ENCODE results near the gene FOXL1.

FOXL1 gene

GRCh38 chr16:86568677-86569623 is 9.4 kb upstream of the FOXL1 start:
- DNase-seq (ENCODE audit: low read depth) = no peak

DNA sequence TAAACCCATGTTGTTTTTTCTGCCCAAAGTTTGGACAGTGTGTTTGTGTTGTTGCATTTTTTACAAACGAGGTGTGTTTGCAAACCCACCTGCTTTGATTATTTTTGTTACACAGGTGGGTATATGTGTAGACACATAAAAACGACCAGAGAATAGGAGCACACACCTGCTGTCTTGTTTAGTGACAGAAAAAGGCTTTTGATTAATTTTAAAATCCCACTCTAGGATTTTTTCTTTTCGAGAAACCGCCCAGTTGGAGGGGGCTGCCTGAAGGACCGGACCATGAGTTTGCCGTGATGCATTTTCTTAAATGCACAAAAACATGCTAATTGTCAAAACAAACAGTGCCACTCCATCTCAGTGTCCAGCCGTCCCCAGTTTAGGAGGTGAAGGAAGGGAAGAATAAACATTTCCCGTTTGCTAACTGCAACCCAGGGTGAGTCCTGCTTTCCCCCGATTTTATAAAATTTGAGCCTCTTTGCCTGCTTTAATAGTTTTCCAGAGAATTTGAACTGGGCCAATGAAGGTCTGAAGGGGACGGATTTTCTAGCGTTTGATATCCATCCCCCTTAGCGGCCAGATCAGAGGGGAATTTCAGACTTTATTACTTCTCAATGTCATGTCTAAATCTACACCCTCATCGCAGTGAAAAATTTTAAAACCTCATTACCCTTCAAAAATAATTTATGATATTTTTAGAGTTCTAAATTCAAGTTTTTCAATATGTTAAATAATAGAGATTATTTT is 8.5 kb upstream of the FOXL1 start:
- DNase-seq (ENCODE audit: low read depth) = no peak

GRCh38 chr16:86570558-86571529 is 7.5 kb upstream of the FOXL1 start:
- DNase-seq (ENCODE audit: low read depth) = no peak

DNA sequence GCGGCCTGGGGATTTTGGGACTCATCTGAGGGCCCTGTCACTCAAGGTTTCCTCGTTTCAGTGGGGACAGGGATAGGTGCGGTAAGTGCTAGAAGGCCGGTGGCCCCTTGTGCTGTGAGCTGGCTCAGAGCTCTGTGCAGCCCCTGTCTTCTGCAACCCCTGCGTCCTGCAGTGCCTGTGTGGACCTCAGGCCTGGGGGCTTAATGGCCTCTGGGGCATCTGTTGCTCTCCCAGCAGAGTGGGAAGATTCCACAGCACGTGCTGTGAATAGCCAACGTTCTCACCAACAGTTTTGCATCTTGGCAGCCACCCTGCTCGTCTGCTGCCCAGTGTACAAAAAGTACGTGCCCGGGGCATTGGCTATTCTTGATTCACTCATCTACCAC is 6.8 kb upstream of the FOXL1 start:
- DNase-seq (ENCODE audit: low read depth) = no peak

DNA sequence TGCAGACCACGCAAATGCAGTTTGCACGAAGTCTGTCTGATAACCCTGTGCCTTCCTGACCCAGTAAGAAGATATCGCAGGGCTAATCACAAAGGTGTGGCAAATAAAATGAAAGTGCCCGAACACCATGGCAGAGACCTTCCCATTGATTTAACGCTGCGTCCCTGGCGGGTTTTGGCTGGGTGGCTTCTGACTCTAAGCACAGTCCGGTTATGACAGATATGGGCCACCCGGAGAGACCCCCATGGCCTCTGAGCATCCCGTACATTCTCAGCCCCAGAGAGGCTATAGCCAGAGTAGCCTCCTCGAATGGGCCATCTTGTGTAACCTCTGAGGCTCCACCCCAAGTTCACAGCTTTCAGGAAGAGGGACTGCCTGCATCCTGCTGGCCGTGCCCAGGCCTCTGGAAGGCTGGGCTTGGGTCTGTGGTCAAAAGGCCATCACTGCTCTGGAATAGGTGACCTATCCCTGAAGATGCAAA is 6.3 kb upstream of the FOXL1 start:
- DNase-seq (ENCODE audit: low read depth) = no peak

DNA sequence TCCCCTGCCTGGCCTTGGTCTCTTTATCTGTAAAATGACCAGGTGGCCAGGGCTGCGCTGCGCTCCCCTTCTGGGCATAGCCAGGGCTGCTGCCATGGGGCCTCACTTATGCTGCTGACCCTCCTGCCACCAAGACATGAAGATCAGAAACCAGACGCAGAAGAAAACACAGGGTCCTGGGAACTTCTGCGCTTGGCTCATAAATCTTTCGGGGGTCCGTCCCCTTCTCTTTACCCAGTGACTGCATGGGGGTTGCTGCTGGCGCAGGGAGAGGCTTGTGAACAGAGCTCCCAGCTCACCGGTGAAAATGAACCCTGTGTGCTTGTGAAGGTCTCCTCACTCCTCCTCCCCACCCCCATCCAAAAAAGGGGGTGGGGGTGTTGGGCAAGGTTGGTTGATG is 5.7 kb upstream of the FOXL1 start:
- no peak for DNase-seq (ENCODE audit: low read depth)

DNA sequence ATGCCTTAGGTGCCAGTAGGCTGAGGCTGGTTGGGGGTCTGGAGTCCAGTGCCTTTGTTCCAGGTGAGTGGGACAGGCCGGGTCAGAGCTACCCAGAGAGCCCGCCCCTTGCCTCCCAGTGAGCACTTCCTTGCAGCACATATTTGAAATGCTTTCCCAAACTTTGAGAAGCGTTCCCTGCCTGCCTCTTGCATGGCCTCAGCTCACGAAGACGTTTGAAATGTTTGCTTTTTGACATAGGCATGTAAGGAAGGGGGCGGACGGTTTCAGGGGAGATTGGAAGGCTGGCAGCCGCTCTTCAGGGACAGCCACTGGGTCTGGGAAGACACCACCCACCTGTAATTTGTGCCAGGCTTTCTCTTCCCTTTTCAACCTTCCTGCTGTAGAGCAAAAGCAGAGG is 5.1 kb upstream of the FOXL1 start:
- no peak for DNase-seq (ENCODE audit: low read depth)

DNA sequence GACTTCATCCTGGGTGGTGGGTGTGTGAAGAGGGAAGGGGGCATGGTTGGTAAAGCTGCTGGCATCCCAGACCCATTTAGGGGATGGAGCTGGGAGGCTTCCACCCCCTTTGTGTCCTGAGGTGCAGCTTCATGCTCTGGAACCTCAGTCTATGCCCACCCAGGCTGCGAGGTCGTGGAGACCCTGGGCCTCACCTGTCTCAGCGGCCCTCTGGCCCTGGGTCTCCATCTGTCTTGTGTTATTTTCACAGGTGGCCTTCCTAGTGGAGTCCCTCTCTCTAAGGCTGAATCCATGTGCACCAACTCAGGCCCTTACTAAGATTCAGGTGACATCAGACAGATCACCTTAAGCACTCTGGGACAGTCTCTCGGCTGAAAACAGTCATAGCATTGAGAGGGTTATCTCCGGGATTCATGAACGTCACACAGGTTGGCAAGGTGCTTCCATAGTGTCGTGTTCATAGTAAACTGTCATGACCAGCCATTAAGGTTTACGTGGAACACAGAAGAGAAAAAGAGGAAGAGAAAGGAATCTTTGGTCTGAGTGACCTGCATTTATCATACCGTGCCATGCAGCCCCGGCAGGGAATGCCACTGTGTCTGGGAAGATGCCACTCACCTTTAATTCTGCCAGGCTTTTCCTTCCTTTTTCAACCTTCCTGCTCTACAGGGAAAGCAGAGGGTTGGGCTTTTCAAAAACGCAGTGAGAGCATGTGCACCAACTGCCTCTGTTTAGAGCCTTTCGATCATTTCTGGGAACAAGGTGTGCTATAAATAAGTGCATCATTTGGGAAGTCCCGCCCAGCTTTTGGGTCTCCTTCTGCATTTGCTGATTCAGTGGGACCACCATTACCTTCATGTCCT is 4.5 kb upstream of the FOXL1 start:
- no peak for DNase-seq (ENCODE audit: low read depth)

- DNase-seq (ENCODE audit: low read depth) = no peak
These were observed 3.7 kb upstream of the FOXL1 start for GRCh38 chr16:86574646-86575045.

DNA sequence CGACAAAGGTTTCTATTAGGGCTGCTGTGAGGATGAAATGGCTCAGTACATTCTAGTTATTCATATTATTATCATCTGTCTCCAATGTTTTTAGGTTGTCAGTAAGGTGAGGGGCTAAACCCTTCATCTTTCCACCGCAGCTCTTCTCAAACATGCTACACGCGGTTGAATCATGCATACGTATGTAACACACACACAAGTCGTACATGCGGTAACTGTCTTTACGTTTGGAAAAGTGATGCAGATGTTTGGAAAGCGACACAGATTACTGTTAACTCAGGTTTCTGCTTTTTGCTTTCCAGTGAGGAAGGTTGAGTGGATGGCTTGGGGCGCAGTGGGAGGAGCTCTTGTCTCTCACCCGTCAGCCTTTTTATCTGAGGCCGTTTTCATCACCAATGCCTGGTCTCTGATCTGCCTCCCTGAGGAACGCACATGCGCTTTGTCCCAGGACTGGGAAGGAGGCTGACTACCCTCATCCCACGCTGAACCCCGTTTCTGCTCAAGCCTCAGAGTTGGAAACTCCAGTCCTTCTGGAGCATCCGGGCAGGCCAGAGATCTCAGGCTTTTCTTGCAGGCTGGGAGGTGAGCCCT is 3.2 kb upstream of the FOXL1 start:
- DNase-seq (ENCODE audit: low read depth) = no peak

- DNase-seq (ENCODE audit: low read depth) = no peak
These were observed 2.4 kb upstream of the FOXL1 start for GRCh38 chr16:86575754-86576557.

- no peak for DNase-seq (ENCODE audit: low read depth)
These were observed 1.6 kb upstream of the FOXL1 start for GRCh38 chr16:86576591-86577313.

GRCh38 chr16:86577314-86577971 is 906 bp upstream of the FOXL1 start:
- no peak for DNase-seq (ENCODE audit: low read depth)

- DNase-seq (ENCODE audit: low read depth) = no peak
These were observed 390 bp downstream of the FOXL1 start for GRCh38 chr16:86578611-86579267.

DNA sequence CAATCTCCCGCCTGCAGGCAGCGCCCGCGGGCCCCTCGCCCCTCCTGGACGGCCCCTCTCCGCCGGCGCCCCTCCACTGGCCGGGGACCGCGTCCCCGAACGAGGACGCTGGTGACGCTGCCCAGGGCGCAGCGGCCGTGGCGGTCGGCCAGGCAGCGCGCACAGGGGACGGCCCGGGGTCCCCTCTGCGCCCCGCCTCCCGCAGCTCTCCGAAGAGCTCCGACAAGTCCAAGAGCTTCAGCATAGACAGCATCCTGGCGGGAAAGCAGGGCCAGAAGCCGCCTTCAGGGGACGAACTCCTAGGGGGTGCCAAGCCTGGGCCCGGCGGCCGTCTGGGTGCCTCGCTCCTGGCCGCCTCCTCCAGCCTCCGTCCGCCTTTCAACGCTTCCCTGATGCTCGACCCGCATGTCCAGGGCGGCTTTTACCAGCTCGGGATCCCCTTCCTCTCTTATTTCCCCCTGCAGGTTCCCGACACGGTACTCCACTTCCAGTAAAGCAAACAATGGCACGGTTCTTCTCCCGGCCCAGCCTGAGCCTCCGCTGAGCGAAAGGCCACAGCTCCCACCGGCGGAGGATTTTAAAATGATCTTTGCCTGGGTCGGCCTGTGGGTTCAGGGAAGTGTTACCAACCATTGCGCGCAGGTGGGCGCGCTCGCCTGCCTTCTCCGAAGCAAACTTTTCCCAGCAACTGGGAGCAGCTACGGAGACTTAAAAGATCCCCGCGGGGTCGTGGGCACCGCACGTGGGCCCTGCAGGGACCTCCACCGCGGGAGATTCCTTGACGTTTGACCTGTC is 1.1 kb downstream of the FOXL1 start:
- no peak for DNase-seq (ENCODE audit: low read depth)

DNA sequence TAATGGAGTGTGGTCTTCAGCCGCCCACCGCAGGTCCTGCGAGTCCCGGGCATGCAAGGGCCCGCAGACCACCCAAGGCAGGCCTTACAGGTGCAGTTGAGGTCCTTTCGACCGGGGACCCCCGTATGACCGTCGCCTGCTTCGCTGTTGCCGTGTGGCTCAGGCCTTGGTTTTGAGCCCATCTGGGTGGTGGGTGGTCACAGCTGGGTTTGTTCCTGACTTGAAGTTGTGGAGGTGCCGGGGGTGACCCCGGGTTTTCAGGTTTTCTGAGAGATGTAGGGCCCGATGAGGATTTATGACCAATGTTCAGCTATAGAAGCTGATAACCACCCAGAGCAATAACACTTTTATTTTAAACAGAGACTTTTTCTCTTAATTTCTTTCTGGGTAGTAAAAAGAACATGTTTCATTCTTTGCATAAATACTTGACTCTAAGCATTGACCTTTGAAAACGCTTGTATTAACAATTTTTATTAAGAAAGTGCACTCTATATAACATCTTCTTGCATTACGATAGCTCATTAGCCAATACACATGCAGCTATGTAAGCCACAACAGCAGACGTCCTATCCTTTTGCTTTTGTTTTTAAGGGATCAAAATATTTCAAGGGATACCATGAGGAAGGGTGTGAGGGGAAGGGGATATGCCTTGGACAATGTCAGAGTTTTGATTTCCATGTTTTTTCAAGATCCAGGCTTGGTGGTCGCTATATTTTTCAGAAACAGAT is 1.9 kb downstream of the FOXL1 start:
- no peak for DNase-seq (ENCODE audit: low read depth)

Data from stimulated activated CD8-positive, alpha-beta memory T cell treated with anti-CD3 and anti-CD28 coated beads, Interleukin-7, amount 100 ng/mL, for 24 hours (primary cell).